Common myeloid progenitor, CD34-positive (primary cell): ENCODE data around the gene IFT43.

Source experiments
- CTCF ChIA-PET: fragments of 350-600 bp; sonication (Branson Sonifier 250); formaldehyde crosslinking; loops from one replicate; lab custom pipeline; 2021; ENCODE audit warnings: antibody characterized with exemption; lab: Charles Lee
- POLR2A ChIA-PET: fragments of 350-600 bp; sonication (Branson Sonifier 250); formaldehyde crosslinking; loops from one replicate; lab custom pipeline; 2021; ENCODE audit warnings: antibody characterized with exemption; lab: Charles Lee
- DNase-seq, 3 donors: peaks; one replicate each; pipeline versions ENCODE4 v3.0.0 to v3.0.0-alpha.2; 2013
- H3K27ac ChIP-seq, 2 experiments: 1 replicate in 1 of 2; 2 replicates in 1 of 2; pipeline ENCODE4 v1.7.0; 2013; ENCODE audit warnings: inconsistent platforms in 2 of 2, low read length in 2 of 2, mild to moderate bottlenecking in 2 of 2, low read depth in 1 of 2, moderate library complexity in 1 of 2; ENCODE audit not compliant: severe bottlenecking in 2 of 2, insufficient read depth in 1 of 2, poor library complexity in 1 of 2
- H3K27me3 ChIP-seq, 5 experiments: replicated peaks in 2 of 5; 1 replicate in 3 of 5; 2 replicates in 2 of 5; pipeline versions ENCODE4 v1.6.1 to v1.7.0; 2013; ENCODE audit warnings: low read length in 4 of 5, mild to moderate bottlenecking in 2 of 5, moderate library complexity in 2 of 5, inconsistent platforms in 1 of 5; ENCODE audit not compliant: insufficient read depth in 5 of 5, control insufficient read depth in 4 of 5
- H3K36me3 ChIP-seq, 4 experiments: 1 replicate in 2 of 4; 2 replicates in 2 of 4; pipeline versions ENCODE4 v1.6.1 to v1.7.0; 2013; ENCODE audit warnings: low read length in 3 of 4, control low read depth in 1 of 4, mild to moderate bottlenecking in 1 of 4; ENCODE audit not compliant: control insufficient read depth in 4 of 4, insufficient read depth in 4 of 4
- H3K4me1 ChIP-seq, 4 experiments: 1 replicate in 3 of 4; 2 replicates in 1 of 4; pipeline versions ENCODE4 v1.6.1 to v1.7.1; 2013; ENCODE audit warnings: low read length in 3 of 4, mild to moderate bottlenecking in 3 of 4, control low read depth in 1 of 4, inconsistent platforms in 1 of 4, moderate library complexity in 1 of 4; ENCODE audit not compliant: control insufficient read depth in 4 of 4, insufficient read depth in 4 of 4; ENCODE audit errors: control extremely low read depth in 1 of 4
- H3K4me3 ChIP-seq, 7 experiments: 1 replicate in 4 of 7; 2 replicates in 3 of 7; pipeline versions ENCODE4 v1.5.1 to v1.7.0; 2013; ENCODE audit warnings: mild to moderate bottlenecking in 7 of 7, low read length in 6 of 7, moderate library complexity in 6 of 7, inconsistent platforms in 2 of 7, low read depth in 2 of 7, control low read depth in 1 of 7; ENCODE audit not compliant: insufficient read depth in 4 of 7, control insufficient read depth in 1 of 7; ENCODE audit errors: extremely low read depth in 1 of 7
- H3K9me3 ChIP-seq, 5 experiments: 1 replicate in 4 of 5; 2 replicates in 1 of 5; pipeline versions ENCODE4 v1.6.1 to v1.7.1; 2013; ENCODE audit warnings: low read length in 4 of 5, mild to moderate bottlenecking in 2 of 5, inconsistent platforms in 1 of 5, low read depth in 1 of 5, moderate library complexity in 1 of 5; ENCODE audit not compliant: control insufficient read depth in 4 of 5, insufficient read depth in 2 of 5; ENCODE audit errors: control extremely low read depth in 1 of 5
- WGBS: methylation state at CpG from one replicate; pipeline ENCODE4 v1.1.5; 2013; ENCODE audit not compliant: insufficient coverage; 5-methylcytosine and 5-hydroxymethylcytosine counted together

Gene IFT43

DNA sequence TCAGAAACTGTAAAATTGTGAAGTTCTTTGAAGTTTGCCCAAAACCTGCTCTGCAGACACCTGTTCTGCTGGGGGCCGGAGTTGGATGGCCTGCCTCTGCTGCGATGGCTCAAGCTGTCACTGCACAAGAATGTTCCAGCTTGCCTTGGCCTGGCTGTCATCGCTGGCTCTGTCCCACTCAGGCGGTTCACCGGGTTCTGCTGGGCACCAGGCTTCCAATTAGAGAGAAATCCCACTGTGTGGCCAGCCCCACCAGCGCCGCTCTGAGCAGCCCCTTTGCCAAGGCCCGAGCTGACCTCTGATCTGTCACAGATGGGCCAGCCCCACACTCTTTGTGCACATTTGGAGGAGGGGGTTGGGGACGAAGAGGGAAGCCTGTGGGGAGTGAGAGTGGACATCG lies 94.5 kb downstream of the IFT43 start:
- H3K4me3 ChIP-seq, result no peak overlapping the region
- WGBS, result 100% methylated on average over 6 of the region's 10 CpGs
- H3K36me3 ChIP-seq, result peaks cover 0 to 6% (median 0%) of the 10 kb centered on the region in 4 experiments
- no peak overlapping the region for H3K27ac ChIP-seq
- no peaks in the 10 kb centered on the region for H3K4me1 ChIP-seq
- CTCF ChIA-PET, result interaction anchor here (1.2 kb wide), 1 partner anchor 11 kb away, joined by 3 read pairs; no protein-coding TSS in a partner anchor
- H3K9me3 ChIP-seq, result no peaks in the 10 kb centered on the region
- no peaks in the 10 kb centered on the region for H3K27me3 ChIP-seq
- POLR2A ChIA-PET, result no interaction called here
- DNase-seq, result no peak

DNA sequence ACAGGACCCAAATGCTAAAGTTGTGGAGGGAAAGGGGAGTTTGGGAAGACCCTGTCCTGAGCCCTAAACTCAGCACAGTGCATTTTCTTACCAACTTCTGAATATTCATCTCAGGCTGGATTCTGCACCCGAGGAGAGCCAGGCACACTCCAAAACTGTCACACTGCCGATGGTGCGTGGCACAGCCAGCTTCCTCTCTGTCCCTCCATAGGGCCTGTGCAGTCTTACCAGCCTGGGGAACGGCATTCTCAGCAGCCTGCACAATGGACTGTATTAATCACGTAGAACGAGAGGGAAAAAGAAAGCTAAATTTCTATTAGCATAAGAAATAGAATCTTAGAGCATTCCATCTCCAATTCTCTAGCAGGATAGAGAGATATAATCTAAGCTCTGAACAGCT lies 94.9 kb downstream of the IFT43 start:
- no peak for DNase-seq
- no peak overlapping the region for H3K4me3 ChIP-seq
- no peaks in the 10 kb centered on the region for H3K27me3 ChIP-seq
- ChIA-PET CTCF (interaction anchor here (1.2 kb wide), 1 partner anchor 11 kb away, joined by 3 read pairs; no protein-coding TSS in a partner anchor), POLR2A (no interaction called here)
- no peaks in the 10 kb centered on the region for H3K4me1 ChIP-seq
- WGBS, result 86% methylated on average over 3 of the region's 6 CpGs
- no peak overlapping the region for H3K27ac ChIP-seq
- peaks cover 0 to 6% (median 0%) of the 10 kb centered on the region in 4 experiments for H3K36me3 ChIP-seq
- H3K9me3 ChIP-seq, result no peaks in the 10 kb centered on the region

DNA sequence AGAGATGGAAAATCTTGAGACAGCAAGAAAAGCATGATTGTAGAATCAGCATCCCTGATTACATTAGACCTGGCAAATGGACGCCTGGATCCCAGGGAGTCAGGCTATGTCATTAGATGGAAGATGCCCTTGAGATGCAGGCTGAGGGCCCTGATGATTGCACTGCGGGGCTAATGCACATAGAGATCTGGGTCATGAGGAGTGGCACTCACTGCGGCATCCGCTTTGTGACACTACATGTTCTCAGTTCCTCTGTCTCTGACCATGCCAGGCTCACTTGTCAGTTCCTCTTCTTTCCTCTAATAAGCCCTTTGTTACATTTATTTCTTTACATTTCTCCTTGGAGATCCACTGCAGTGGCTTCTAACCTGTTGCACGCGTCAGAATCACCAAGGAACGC lies 96.1 kb downstream of the IFT43 start:
- no peak for DNase-seq
- no peaks in the 10 kb centered on the region for H3K4me1 ChIP-seq
- POLR2A ChIA-PET, result no interaction called here
- 100% methylated on average over 7 of the region's 7 CpGs for WGBS
- H3K9me3 ChIP-seq, result no peaks in the 10 kb centered on the region
- CTCF ChIA-PET, result no interaction called here
- no peak overlapping the region for H3K27ac ChIP-seq
- peaks cover 0 to 6% (median 0%) of the 10 kb centered on the region in 4 experiments for H3K36me3 ChIP-seq
- no peak overlapping the region for H3K4me3 ChIP-seq
- no peaks in the 10 kb centered on the region for H3K27me3 ChIP-seq

DNA sequence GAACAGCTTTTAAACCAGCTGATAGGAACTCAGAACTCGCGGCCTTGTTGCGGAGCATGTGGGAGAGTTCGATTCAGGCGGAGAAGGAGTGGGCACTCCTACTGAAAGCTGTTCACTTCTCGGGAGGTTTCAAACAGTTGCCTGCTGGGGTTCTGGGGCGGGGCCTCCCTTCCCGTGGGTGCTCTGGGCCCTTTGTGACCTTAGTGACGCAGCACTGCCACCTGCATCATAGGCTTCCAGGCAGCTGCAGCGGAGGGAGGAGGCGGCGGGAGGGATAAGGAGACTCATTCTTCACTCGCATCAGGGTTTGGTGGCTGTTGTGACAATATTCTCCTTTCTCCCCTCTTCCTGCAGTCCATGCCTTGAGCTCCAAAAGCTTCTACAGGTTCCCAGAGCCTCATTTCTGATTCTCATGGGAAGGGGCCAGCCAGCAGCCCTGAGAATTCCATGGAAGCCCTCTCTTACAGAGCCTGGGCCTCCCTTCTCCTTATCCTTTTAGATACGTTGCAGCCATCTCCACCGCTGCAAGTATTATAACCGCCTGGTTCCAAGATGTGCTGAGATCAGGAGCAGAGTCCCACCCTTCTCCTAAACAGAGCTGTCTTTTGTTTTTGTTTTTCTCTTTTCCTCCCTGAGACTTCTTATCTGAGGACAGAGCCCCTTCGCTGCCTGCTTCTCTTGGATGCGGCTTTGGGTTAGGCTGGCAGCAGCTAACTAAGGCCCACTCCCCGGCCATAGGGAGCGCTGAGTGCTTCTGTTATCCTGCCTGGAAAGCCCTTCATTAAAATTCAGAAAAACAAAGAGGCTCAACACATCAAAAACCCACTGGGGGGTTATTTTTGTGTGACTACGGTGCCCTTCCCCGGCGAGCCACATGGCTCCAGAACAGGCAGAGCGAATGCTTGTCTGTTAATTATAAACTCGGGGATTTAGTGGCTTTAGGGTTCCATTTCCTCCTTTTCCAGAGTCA lies 98.5 kb downstream of the IFT43 start:
- no peak overlapping the region for H3K4me3 ChIP-seq
- H3K4me1 ChIP-seq, result no peaks in the 10 kb centered on the region
- ChIA-PET CTCF (no interaction called here), POLR2A (no interaction called here)
- H3K27ac ChIP-seq, result no peak overlapping the region
- no peak for DNase-seq
- WGBS, result 92% methylated on average over 24 of the region's 25 CpGs
- H3K36me3 ChIP-seq, result peaks cover 0 to 6% (median 0%) of the 10 kb centered on the region in 4 experiments
- no peaks in the 10 kb centered on the region for H3K9me3 ChIP-seq
- H3K27me3 ChIP-seq, result peaks cover 0 to 2% (median 0%) of the 10 kb centered on the region in 5 experiments

DNA sequence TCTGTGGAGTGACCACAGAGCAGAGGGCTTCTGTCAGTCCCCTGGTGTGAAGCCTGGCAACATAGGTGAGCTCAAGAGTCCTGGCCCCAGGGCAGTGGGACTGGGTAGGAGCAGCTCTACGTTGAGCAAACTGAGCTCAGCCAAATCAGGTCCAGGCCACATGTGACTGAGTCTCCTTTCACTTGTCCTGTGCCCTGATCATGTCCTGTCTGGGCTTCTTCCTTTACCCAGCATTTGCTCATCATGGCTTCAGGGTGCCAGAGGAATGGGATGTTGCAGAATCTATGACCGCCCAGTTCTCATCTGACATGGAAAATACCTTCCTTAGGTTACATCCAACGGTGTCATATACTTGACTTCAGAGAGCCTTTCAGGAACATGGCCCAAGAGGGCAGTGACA lies 99.8 kb downstream of the IFT43 start:
- H3K27me3 ChIP-seq, result peaks cover 0 to 2% (median 0%) of the 10 kb centered on the region in 5 experiments
- 83% methylated on average over 2 of the region's 3 CpGs for WGBS
- DNase-seq, result no peak
- CTCF ChIA-PET, result no interaction called here
- no peaks in the 10 kb centered on the region for H3K9me3 ChIP-seq
- H3K27ac ChIP-seq, result no peak overlapping the region
- H3K4me3 ChIP-seq, result no peak overlapping the region
- POLR2A ChIA-PET, result no interaction called here
- H3K4me1 ChIP-seq, result no peaks in the 10 kb centered on the region
- H3K36me3 ChIP-seq, result peaks cover 0 to 6% (median 0%) of the 10 kb centered on the region in 4 experiments

DNA sequence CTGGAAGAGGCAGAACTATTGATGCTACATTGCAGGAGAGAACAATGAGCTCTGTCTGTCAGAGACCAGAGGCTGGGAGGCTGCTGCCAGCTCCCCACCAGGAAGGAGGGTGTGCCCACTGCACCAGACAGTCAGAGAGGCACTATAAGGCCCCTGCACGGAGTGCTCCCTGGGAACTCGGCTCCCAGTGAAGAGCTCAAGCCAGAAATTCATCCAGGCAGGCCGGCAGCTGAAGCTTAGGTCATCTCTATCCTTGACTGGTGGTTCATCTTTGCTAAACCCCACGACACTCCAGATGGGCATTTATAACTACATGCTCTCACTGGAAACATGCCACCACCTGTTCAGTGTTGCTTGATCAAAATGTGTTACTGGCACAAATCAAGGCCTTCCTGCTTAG lies 101.1 kb downstream of the IFT43 start:
- H3K27me3 ChIP-seq, result peaks cover 0 to 2% (median 0%) of the 10 kb centered on the region in 5 experiments
- no peaks in the 10 kb centered on the region for H3K9me3 ChIP-seq
- no peak overlapping the region for H3K27ac ChIP-seq
- WGBS, result 95% methylated on average over 4 of the region's 4 CpGs
- ChIA-PET CTCF (interaction anchor here (1.4 kb wide), 1 partner anchor 125 kb away, joined by 4 read pairs; no protein-coding TSS in a partner anchor), POLR2A (no interaction called here)
- peaks cover 0 to 6% (median 0%) of the 10 kb centered on the region in 4 experiments for H3K36me3 ChIP-seq
- DNase-seq, result no peak
- no peaks in the 10 kb centered on the region for H3K4me1 ChIP-seq
- no peak overlapping the region for H3K4me3 ChIP-seq

DNA sequence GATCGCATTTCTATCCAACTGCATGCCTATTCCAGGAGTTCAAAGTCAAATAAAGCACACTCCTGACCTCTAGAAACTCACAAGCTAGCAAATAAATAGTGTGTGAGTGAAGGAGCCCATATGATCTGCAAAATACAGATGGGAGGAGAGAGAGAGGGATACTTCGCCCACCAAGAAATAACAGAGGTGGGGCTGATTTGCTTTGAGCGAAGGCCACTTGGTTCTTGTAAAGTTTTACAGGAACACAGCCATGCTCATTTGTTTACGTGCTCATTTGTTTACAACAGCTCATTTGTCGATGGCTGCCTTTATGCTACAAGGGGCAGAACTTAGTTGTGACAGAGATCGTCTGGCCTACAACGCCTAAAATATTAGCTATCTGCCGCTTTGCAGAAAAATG lies 102.8 kb downstream of the IFT43 start:
- H3K27ac ChIP-seq, result no peak overlapping the region
- H3K27me3 ChIP-seq, result peaks cover 0 to 4% (median 0%) of the 10 kb centered on the region in 5 experiments
- no peak for DNase-seq
- no peaks in the 10 kb centered on the region for H3K9me3 ChIP-seq
- POLR2A ChIA-PET, result no interaction called here
- 93% methylated on average over 7 of the region's 8 CpGs for WGBS
- no peaks in the 10 kb centered on the region for H3K4me1 ChIP-seq
- H3K4me3 ChIP-seq, result no peak overlapping the region
- CTCF ChIA-PET, result no interaction called here
- H3K36me3 ChIP-seq, result peaks cover 0 to under 1% (median 0%) of the 10 kb centered on the region in 4 experiments
